ENCODE results near the gene CPNE5. TPM values are rescaled to one million over a fixed set of nuclear protein-coding genes. Genes with fewer than 3 reads are reported as not detected.

The CPNE5 gene
- total RNA-seq, 4 donors from 2014 or later: 3.0 to 8.3 (median 3.3) TPM; not detected in 1

- no peaks in the 10 kb centered on the region for H3K9me3 ChIP-seq
- no peaks in the 10 kb centered on the region for H3K36me3 ChIP-seq
- TF ChIP-seq CTCF (IDR thresholded peaks at IDR 0.05) (no peak), POLR2AphosphoS5 (IDR thresholded peaks at IDR 0.05) (no peak), POLR2A (IDR thresholded peaks at IDR 0.05) (no peak), EP300 (IDR thresholded peaks at IDR 0.05; ENCODE audit: low read depth) (no peak)
- WGBS, 2 donors (ENCODE audit: low coverage in 1 of 2): 33 to 69% methylated on average over 1 of the region's 1 CpG
- H3K27me3 ChIP-seq: peaks cover 4% of the 10 kb centered on the region
- no peaks in the 10 kb centered on the region for H3K4me1 ChIP-seq
- H3K4me3 ChIP-seq: no peak overlapping the region
- H3K27ac ChIP-seq: no peak overlapping the region
- intact Hi-C loops (cut with DNase I; ENCODE audit: low total_unique reads) (no loop called here), in situ Hi-C loops (cut with MboI; ENCODE audit: low pct_ligation_motif_present in 1 of 4, low pct_unique_long_range_greater_than_20kb in 1 of 4, low sequenced_read_pairs in 3 of 4) (no loop called here)
- DNase-seq: no peak
Observed at GRCh38 chr6:36803908-36804307, 35.3 kb downstream of the CPNE5 start.

- no peak overlapping the region for H3K27ac ChIP-seq
- in situ Hi-C loops (cut with MboI; ENCODE audit: low pct_ligation_motif_present in 1 of 4, low pct_unique_long_range_greater_than_20kb in 1 of 4, low sequenced_read_pairs in 3 of 4): no loop called here
- no peak overlapping the region for H3K4me3 ChIP-seq
- TF ChIP-seq POLR2AphosphoS5 (IDR thresholded peaks at IDR 0.05) (no peak), POLR2A (IDR thresholded peaks at IDR 0.05) (no peak), CTCF (IDR thresholded peaks at IDR 0.05) (no peak), EP300 (IDR thresholded peaks at IDR 0.05; ENCODE audit: low read depth) (no peak)
- H3K9me3 ChIP-seq: no peaks in the 10 kb centered on the region
- no peaks in the 10 kb centered on the region for H3K4me1 ChIP-seq
- no peak for DNase-seq
- intact Hi-C loops (cut with DNase I; ENCODE audit: low total_unique reads): no loop called here
- H3K36me3 ChIP-seq: no peaks in the 10 kb centered on the region
- 94 to 96% methylated on average over 6 of the region's 6 CpGs for WGBS, 2 donors (ENCODE audit: low coverage in 1 of 2)
- peaks cover 4% of the 10 kb centered on the region for H3K27me3 ChIP-seq
Observed at GRCh38 chr6:36803482-36803881, 35.8 kb downstream of the CPNE5 start.

- H3K36me3 ChIP-seq: no peaks in the 10 kb centered on the region
- H3K27ac ChIP-seq: no peak overlapping the region
- TF ChIP-seq POLR2AphosphoS5 (IDR thresholded peaks at IDR 0.05) (no peak), EP300 (IDR thresholded peaks at IDR 0.05; ENCODE audit: low read depth) (no peak)
- no peaks in the 10 kb centered on the region for H3K4me1 ChIP-seq
- in situ Hi-C loops (cut with MboI; ENCODE audit: low pct_ligation_motif_present in 1 of 4, low pct_unique_long_range_greater_than_20kb in 1 of 4, low sequenced_read_pairs in 3 of 4): no loop called here
- H3K27me3 ChIP-seq: peaks cover 3% of the 10 kb centered on the region
- intact Hi-C loops (cut with DNase I; ENCODE audit: low total_unique reads): no loop called here
- H3K4me3 ChIP-seq: no peak overlapping the region
- H3K9me3 ChIP-seq: no peaks in the 10 kb centered on the region
- WGBS, 2 donors (ENCODE audit: low coverage in 1 of 2): 80 to 81% methylated on average over 6 to 10 of the region's 10 CpGs
- no peak for DNase-seq
Observed at GRCh38 chr6:36800223-36801076, 38.8 kb downstream of the CPNE5 start.

- DNase-seq: no peak
- WGBS, 2 donors (ENCODE audit: low coverage in 1 of 2): 83 to 89% methylated on average over 1 to 3 of the region's 3 CpGs
- H3K9me3 ChIP-seq: no peaks in the 10 kb centered on the region
- in situ Hi-C loops (cut with MboI; ENCODE audit: low pct_ligation_motif_present in 1 of 4, low pct_unique_long_range_greater_than_20kb in 1 of 4, low sequenced_read_pairs in 3 of 4): loop anchor here in 1 of 4 donors (25.0 kb wide), 1 partner anchor 213 kb away; the partner anchor contains the start of gene FGD2
- intact Hi-C loops (cut with DNase I; ENCODE audit: low total_unique reads): no loop called here
- no peak overlapping the region for H3K27ac ChIP-seq
- no peak overlapping the region for H3K4me3 ChIP-seq
- H3K4me1 ChIP-seq: peaks cover 0 to 3% (median 0%) of the 10 kb centered on the region in 4 donors
- no peak for TF ChIP-seq EP300 (IDR thresholded peaks at IDR 0.05; ENCODE audit: low read depth)
- no peak for TF ChIP-seq POLR2A (IDR thresholded peaks at IDR 0.05)
- no peaks in the 10 kb centered on the region for H3K36me3 ChIP-seq
- no peaks in the 10 kb centered on the region for H3K27me3 ChIP-seq
Observed at GRCh38 chr6:36798852-36799251, 40.4 kb downstream of the CPNE5 start.

GRCh38 chr6:36797653-36798052 lies 41.6 kb downstream of the CPNE5 start:
- Histone ChIP-seq H3K36me3 (no peaks in the 10 kb centered on the region), H3K9me3 (no peaks in the 10 kb centered on the region), H3K27me3 (no peaks in the 10 kb centered on the region), H3K4me3 (no peak overlapping the region), H3K27ac (no peak overlapping the region), H3K4me1 (peaks cover 0 to 3% (median 0%) of the 10 kb centered on the region in 4 donors)
- intact Hi-C loops (cut with DNase I; ENCODE audit: low total_unique reads) (no loop called here), in situ Hi-C loops (cut with MboI; ENCODE audit: low pct_ligation_motif_present in 1 of 4, low pct_unique_long_range_greater_than_20kb in 1 of 4, low sequenced_read_pairs in 3 of 4) (loop anchor here in 1 of 4 donors (25.0 kb wide), 1 partner anchor 215 kb away; the partner anchor contains the start of gene FGD2)
- WGBS, 2 donors (ENCODE audit: low coverage in 1 of 2): 91% methylated on average over 1 of the region's 1 CpG; no CpG with 5 or more reads in 1 of the 2 donors
- TF ChIP-seq EP300 (IDR thresholded peaks at IDR 0.05; ENCODE audit: low read depth) (no peak), POLR2A (IDR thresholded peaks at IDR 0.05) (no peak), CTCF (IDR thresholded peaks at IDR 0.05) (no peak), POLR2AphosphoS5 (IDR thresholded peaks at IDR 0.05) (no peak)
- no peak for DNase-seq

Measured in transverse colon (tissue), 4 donors.